HG03457 (cell line): ENCODE results near the gene PPWD1.

Experiments used
- ATAC-seq: cut with Tn5 transposase; IDR thresholded peaks from one replicate; pipeline ENCODE4 v1.9.1; 2021; ENCODE audit warnings: moderate number of reproducible peaks; ENCODE audit not compliant: unreplicated experiment

Gene PPWD1

GRCh38 chr5:65623482-65623881, 60.4 kb downstream of the PPWD1 start:
- no peak for ATAC-seq

- peak; percentile 92 for ATAC-seq
Measured at GRCh38 chr5:65624025-65624570, 61.0 kb downstream of the PPWD1 start, which contains the start of gene TRIM23. Gene TRIM23 (minus strand): TSS chr5:65624333. CDS start chr5:65624274, 59 bp downstream.

- peak; percentile 60 for ATAC-seq
Measured at GRCh38 chr5:65624571-65625555, 61.8 kb downstream of the PPWD1 start, which contains the start of the genes SHLD3 and TRAPPC13. Gene SHLD3 (plus strand): TSS chr5:65625027. CDS start chr5:65629588, 4,561 bp downstream. Gene TRAPPC13 (plus strand): TSS chr5:65625027. CDS start chr5:65625061, 34 bp downstream.

- no peak for ATAC-seq
Measured at GRCh38 chr5:65625743-65626142, 62.6 kb downstream of the PPWD1 start.

- no peak for ATAC-seq
Measured at GRCh38 chr5:65630981-65631380, 67.9 kb downstream of the PPWD1 start.
